NB4 (cell line): ENCODE results near the gene KCNJ11.

Source experiments
- DNase-seq: peaks from one replicate; pipeline ENCODE4 v3.0.0; 2010; ENCODE audit warnings: low read depth
- H3K4me3 ChIP-seq: one replicate; pipeline ENCODE4 v1.5.1; 2011; ENCODE audit warnings: mild to moderate bottlenecking, low read depth, low read length, moderate library complexity
- MYC ChIP-seq: IDR thresholded peaks from 2 replicates; pipeline ENCODE4 v1.6.1; 2011; ENCODE audit warnings: low read depth, low read length
- POLR2A ChIP-seq: IDR thresholded peaks from 2 replicates; pipeline ENCODE4 v1.6.1; 2011; ENCODE audit warnings: mild to moderate bottlenecking; ENCODE audit not compliant: insufficient read length; ENCODE audit errors: extremely low read depth
- TF ChIP-seq, protein P1 (sequence below): IDR thresholded peaks from one replicate; pipeline ENCODE4 v1.5.1; 2012; ENCODE audit warnings: low read depth, low read length
- TF ChIP-seq, protein P2 (sequence below): IDR thresholded peaks from 2 replicates; pipeline ENCODE4 v1.6.1; 2011; ENCODE audit warnings: low read depth, low read length

Gene KCNJ11

GRCh38 chr11:17387254-17387653 is 1.2 kb downstream of the KCNJ11 start:
- TF ChIP-seq, protein P1, sequence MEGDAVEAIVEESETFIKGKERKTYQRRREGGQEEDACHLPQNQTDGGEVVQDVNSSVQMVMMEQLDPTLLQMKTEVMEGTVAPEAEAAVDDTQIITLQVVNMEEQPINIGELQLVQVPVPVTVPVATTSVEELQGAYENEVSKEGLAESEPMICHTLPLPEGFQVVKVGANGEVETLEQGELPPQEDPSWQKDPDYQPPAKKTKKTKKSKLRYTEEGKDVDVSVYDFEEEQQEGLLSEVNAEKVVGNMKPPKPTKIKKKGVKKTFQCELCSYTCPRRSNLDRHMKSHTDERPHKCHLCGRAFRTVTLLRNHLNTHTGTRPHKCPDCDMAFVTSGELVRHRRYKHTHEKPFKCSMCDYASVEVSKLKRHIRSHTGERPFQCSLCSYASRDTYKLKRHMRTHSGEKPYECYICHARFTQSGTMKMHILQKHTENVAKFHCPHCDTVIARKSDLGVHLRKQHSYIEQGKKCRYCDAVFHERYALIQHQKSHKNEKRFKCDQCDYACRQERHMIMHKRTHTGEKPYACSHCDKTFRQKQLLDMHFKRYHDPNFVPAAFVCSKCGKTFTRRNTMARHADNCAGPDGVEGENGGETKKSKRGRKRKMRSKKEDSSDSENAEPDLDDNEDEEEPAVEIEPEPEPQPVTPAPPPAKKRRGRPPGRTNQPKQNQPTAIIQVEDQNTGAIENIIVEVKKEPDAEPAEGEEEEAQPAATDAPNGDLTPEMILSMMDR = no peak
- TF ChIP-seq, protein P2, sequence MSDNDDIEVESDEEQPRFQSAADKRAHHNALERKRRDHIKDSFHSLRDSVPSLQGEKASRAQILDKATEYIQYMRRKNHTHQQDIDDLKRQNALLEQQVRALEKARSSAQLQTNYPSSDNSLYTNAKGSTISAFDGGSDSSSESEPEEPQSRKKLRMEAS = no peak
- TF ChIP-seq POLR2A = no peak
- TF ChIP-seq MYC = no peak
- no peak for DNase-seq
- no peak overlapping the region for H3K4me3 ChIP-seq

DNA sequence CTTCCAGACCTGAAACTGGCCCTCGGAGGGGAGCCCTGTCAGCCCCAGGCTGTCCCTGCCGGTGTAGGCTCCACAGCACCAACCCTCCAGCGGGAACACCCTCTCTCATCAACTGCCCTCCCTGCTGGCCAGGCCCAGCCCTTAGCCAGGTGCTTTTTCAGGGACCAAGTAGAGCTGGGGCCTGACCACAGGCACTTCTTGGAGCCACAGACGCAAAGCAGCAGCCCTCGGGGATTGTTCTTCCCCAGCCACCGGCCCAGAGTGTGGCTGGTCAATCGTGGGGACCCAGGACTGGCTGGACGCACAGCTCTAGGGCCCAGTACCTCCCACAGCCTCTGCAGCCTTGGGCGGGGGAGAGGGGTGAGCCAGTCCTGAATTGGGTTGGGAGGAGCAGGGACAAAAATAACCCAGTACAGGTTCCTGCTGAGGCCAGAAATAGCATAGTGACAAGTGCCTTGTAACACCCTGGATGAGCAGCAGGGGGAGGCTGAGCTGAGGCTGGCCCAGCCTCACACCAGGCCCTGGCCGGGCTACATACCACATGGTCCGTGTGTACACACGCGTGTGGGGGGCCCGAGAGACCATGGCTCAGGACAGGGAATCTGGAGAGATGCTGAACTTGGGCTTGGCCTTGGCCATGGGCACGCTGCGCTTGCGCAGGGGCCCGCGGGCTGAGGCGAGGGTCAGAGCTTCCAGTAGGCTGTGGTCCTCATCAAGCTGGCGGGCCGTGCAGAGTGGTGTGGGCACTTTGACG is 2.0 kb downstream of the KCNJ11 start:
- DNase-seq = peak; percentile 73
- H3K4me3 ChIP-seq = no peak overlapping the region
- TF ChIP-seq, protein P2 = peak; percentile 69
- peak; percentile 56 for TF ChIP-seq MYC
- TF ChIP-seq, protein P1 = peak; percentile 71
- TF ChIP-seq POLR2A = no peak

- no peak for DNase-seq
- H3K4me3 ChIP-seq = no peak overlapping the region
- TF ChIP-seq MYC = no peak
- TF ChIP-seq POLR2A = no peak
- TF ChIP-seq, protein P2 = no peak
- TF ChIP-seq, protein P1 = no peak
These were observed 2.5 kb downstream of the KCNJ11 start for GRCh38 chr11:17385926-17386325.

GRCh38 chr11:17385492-17385891 is 3.0 kb downstream of the KCNJ11 start:
- TF ChIP-seq, protein P1 = no peak
- TF ChIP-seq MYC = no peak
- H3K4me3 ChIP-seq = no peak overlapping the region
- no peak for DNase-seq

DNA sequence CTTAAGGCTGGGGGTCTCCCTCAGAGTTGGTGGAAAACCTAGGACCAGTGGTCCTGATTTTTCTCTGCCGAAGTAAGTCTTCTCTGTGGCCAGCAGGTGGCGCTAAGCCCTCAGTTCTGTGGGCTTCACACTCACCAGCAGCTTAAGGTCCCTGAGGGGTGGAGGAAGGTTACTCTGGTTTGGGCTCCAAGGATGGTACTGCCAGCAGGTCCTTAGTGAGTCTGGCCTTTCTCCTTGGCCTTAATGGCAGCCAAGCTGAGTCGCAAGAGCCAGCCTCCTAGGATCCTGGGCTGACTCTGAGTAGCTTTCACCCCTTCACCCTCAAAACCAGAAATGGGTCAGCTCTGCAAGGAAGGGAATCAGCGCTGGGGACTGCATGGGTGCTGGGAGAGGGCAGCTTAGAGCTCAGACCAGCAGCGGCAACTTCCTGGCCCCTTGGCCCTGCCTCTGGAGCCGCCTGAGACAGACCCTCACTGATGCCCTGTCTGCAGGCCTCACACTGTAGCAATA is 4.4 kb downstream of the KCNJ11 start:
- no peak overlapping the region for H3K4me3 ChIP-seq
- TF ChIP-seq POLR2A = no peak
- TF ChIP-seq, protein P1 = peak; percentile 85
- peak; percentile 87 for DNase-seq

GRCh38 chr11:17383461-17383860 is 5.0 kb downstream of the KCNJ11 start:
- DNase-seq = no peak
- TF ChIP-seq, protein P2 = no peak
- TF ChIP-seq, protein P1 = no peak
- TF ChIP-seq MYC (no peak), POLR2A (no peak)
- H3K4me3 ChIP-seq = no peak overlapping the region
